ENCODE data around the gene TGIF1.

GRCh38 chr18:3482258-3482657 lies 32.3 kb downstream of the TGIF1 start:
- TF ChIP-seq CTCF (IDR thresholded peaks at IDR 0.05) (no peak), POLR2A (IDR thresholded peaks at IDR 0.05) (no peak)

All from right lobe of liver (tissue), 4 donors.